Fibroblast of the aortic adventitia (primary cell): ENCODE results near the gene DPM2. TPM values are rescaled to one million over a fixed set of nuclear protein-coding genes. Genes with fewer than 3 reads are reported as not detected.

Source experiments
- DNase-seq: peaks from one replicate; pipeline ENCODE4 v3.0.0-alpha.2; 2010; ENCODE audit warnings: low read depth
- H3K4me3 ChIP-seq: 2 replicates; pipeline ENCODE4 v1.5.1; 2011; ENCODE audit warnings: low read depth, mild to moderate bottlenecking, control low read depth, low read length, moderate library complexity
- total RNA-seq: library from RNA; depleted of rRNA; stranded (reverse); fragments of >200 nt; gene quantifications from 2 replicates; pipeline ENCODE4 v1.2.3, GENCODE V29; 2012; ENCODE audit warnings: low replicate concordance
- TF ChIP-seq, protein P1 (sequence below): IDR thresholded peaks from 2 replicates; pipeline ENCODE4 v1.5.1; 2011; ENCODE audit warnings: mild to moderate bottlenecking, low read length, control low read depth, inconsistent platforms; ENCODE audit not compliant: insufficient read depth

Gene DPM2
- total RNA-seq, 1 donor: 19.9 TPM

DNA sequence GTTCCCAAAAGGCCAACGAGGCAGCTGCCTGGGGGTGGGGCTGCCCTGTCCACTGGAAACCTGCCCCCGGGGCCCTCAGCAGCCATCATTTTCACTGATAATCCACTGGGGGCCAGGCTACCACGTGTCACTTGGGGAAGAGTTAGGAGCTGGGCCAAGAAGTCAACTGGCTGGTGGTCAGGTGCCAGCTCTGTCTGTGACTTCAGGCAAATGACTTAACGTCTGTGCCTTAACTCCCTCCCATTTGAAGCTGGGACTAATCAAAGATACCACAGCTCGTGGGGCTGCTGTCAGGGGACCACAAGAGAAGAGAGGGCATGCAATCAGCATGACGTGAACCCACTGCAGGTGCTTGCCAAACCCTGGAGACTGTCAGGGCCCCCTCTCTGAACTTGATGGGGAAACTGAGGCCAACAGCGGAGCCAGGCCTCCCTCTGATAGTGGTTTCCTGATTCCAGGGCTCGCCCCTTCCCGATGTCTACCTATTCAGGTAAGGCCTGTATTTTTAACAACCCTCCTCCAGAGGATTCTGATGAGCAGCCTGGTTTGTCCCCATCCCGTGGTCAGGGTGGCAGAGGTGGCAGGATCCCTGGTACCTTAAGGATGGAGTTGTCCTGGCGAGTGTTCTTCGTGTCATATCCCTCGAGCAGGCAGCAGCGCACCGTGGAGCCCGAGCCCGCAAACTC is 12.3 kb upstream of the DPM2 start:
- H3K4me3 ChIP-seq: no peak overlapping the region
- TF ChIP-seq, protein P1, sequence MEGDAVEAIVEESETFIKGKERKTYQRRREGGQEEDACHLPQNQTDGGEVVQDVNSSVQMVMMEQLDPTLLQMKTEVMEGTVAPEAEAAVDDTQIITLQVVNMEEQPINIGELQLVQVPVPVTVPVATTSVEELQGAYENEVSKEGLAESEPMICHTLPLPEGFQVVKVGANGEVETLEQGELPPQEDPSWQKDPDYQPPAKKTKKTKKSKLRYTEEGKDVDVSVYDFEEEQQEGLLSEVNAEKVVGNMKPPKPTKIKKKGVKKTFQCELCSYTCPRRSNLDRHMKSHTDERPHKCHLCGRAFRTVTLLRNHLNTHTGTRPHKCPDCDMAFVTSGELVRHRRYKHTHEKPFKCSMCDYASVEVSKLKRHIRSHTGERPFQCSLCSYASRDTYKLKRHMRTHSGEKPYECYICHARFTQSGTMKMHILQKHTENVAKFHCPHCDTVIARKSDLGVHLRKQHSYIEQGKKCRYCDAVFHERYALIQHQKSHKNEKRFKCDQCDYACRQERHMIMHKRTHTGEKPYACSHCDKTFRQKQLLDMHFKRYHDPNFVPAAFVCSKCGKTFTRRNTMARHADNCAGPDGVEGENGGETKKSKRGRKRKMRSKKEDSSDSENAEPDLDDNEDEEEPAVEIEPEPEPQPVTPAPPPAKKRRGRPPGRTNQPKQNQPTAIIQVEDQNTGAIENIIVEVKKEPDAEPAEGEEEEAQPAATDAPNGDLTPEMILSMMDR: no peak
- DNase-seq: no peak

DNA sequence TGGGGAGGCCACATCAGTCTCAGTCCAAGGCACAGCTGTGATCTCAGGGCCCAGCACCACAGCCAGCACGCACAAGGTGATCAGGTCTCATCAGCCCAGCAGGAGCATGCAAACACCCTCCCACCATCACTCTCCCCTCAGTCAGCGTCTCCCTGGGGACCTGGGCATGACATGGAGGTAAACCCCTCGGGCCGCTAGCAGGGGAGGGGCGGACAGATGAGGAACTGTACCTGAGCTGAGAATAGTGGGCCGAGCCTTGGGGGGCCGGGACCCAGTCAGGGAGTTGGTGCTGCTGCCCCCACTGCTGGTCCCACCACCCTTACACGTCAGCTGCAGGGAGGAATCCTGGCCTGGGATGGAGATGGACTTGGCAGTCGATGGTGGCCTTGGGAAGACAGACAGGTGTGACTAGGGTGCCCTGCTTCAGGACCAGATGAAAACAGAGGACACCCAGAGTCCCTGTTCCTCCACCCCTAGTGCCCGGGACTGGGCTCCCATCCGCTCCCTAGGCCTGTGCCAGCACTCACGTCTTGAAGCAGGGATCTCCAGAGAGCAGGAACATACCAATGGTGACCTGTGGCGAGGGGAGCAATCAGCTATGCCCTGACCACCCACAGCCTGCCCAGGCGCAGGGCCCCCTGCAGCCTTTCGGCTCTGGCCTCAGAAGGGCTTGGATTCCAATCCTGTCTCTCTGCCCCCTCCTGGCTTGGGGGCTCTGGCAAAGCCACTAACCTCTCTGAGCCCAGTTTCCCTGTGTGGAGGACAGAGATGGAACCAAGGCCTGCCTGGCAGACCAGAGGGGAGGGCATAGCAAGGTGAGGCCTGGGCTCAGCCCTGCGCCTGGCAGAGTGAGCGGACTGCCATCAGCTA is 10.4 kb upstream of the DPM2 start:
- TF ChIP-seq, protein P1: no peak
- no peak overlapping the region for H3K4me3 ChIP-seq
- DNase-seq: no peak

DNA sequence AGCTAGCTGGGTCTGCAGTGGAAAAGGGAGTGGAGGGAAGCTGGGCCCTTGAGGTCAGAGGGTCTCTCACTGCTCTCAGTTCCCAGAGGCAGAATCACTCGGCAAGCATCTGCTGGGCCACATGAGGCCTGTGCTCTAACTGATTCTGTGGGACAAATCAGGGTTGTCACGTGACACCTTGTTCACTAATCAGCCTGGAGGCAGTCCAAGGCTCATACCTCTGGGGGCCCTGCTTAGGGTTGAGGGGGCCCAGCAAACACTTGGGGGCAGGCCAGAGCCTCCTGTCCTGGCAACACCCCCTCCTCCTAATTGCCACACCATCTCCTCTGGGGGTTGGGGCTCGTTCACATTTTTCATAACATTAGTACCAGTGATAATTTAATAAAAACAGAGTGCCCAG is 9.1 kb upstream of the DPM2 start:
- no peak overlapping the region for H3K4me3 ChIP-seq
- TF ChIP-seq, protein P1: no peak
- no peak for DNase-seq

DNA sequence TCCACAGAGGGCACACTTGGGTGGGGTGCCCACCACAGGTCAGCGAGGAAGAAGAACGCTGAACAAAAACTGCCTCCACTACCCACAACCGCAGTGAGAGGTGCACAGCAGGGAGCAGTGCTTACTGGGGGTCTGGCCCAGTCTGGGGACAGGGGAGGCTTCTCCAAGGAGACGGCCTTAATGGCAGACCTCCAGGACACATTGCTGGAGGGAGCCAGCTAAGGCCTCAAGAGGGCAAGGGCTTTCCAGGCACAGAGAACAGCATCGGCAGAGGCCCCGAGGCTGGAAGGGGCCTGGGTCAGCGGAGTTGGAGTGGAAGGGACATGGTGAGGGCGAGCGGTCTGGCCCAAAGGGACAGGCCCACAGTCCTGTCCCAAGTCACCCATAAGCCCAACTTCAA is 8.3 kb upstream of the DPM2 start:
- TF ChIP-seq, protein P1: no peak
- H3K4me3 ChIP-seq: no peak overlapping the region
- no peak for DNase-seq

DNA sequence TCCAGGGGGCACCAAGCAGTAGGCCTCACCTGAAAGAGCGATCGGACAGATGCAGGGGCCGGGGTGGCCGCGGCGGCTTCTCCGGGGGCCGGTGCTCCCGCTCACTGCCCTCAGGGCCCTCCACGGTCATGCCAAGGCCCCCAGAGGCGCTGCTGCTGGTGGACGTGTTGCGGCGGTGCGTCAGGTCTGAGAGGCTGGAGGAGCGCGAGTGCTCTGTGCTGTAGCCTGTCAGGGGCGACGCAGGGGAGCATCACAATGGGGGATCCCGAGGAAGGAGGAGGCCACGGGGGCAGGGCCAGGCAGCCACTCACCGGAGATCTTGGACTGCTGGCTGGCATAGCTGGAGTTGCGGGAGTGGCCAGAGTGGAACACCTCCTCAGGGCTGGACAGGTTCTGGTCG is 7.7 kb upstream of the DPM2 start:
- TF ChIP-seq, protein P1: no peak
- no peak overlapping the region for H3K4me3 ChIP-seq
- DNase-seq: no peak

DNA sequence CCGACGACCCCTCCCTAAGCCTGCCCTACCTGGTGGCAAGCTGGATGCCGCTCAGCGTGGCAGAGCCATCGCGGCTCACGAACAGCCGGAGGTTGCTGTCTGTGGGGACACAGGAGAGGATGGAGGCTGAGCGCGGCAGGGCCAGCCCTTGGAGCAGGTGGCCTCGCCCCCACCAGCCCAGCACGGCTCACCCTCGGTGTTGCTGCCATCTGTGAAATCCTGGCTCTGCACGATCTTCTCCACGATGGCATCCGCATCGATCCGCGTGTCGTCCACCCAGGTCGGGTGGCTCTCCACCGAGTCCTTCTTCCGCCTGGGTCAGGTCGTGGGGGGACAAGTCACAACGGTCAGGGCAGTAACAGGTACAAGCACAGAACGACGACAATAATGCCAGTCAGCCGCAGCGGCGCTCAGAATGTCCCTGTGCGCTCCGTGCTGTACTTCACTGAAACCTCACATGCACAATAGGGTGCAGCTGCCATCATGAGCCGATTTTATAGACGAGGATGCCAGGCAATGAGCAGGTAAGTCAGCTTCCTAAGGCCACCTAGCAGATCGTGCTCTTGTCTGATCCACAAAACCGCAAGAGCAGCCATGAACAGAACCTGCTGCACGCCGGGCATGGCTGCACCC is 7.0 kb upstream of the DPM2 start:
- DNase-seq: no peak
- TF ChIP-seq, protein P1: no peak
- H3K4me3 ChIP-seq: no peak overlapping the region
